ENCODE data around the gene PTCSC3.

GRCh38 chr14:36226164-36226563 is 49.6 kb upstream of the PTCSC3 start:
- TF ChIP-seq CTCF (IDR thresholded peaks at IDR 0.05; ENCODE audit: low read length) (no peak), EZH2 (IDR thresholded peaks at IDR 0.05; ENCODE audit: borderline replicate concordance, low read length) (no peak)

All from OCI-LY1 (cell line).